ENCODE results near the gene GGTLC2.

The GGTLC2 gene

DNA sequence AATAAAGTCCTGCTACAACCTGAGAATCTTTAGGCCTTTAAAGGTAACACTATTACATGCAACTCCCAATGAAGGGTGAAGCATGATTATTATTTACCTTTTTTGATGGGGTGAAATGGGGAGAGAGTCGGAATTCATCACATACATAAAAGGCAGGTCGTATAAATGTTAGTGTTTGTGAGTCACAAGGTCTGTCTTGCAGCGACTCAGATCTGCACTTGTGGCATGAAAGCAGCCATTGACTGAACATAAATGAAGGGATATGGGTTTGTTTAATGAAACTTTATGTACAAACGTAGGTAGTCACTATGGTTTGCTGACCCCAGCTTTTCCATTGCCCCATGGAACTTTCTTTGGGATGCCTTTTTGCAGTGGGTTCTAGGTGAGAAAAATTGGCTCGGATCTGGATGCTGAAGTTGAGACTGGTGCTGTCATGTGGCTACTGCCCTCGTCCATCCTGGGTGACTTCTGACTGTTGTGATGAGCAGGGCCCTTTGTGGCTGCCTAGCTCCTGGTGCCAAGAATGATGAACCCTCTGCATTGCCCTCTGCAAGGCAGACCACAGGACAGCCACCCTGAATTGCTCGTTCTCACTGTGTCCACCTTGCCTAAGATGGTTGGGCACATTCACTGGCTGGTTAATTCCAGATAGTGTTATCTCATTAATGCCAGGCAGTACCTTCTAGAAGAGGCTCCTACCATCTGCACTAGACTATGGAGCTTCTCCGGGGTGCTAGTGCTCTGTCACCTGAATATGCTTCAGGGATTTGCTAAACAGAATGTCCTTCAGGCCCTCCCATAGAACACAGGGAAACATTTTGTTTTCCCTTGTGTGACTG is 11.3 kb downstream of the GGTLC2 start:
- no peaks in the 10 kb centered on the region for H3K9me2 ChIP-seq (ENCODE audit: low read depth, low read length)
- peak overlapping the region; percentile 2; the same call in 1 of the 2 replicates for H3K4me2 ChIP-seq (ENCODE audit: low read length)
- peaks cover 8% of the 10 kb centered on the region; the same call in 1 of the 2 replicates for H3K79me2 ChIP-seq (ENCODE audit: insufficient read depth, low read length)
- no peak overlapping the region for H2AFZ ChIP-seq (ENCODE audit: low read length)
- H3K4me3 ChIP-seq (ENCODE audit: low read depth, low read length, poor library complexity, severe bottlenecking): no peak overlapping the region
- no peaks in the 10 kb centered on the region for H3K36me3 ChIP-seq (ENCODE audit: insufficient read depth, low read length)
- H3K4me1 ChIP-seq (ENCODE audit: insufficient read depth, low read length, severe bottlenecking): peaks cover 62% of the 10 kb centered on the region
- H3K27ac ChIP-seq (ENCODE audit: low read depth, low read length, poor library complexity, severe bottlenecking): peak overlapping the region; percentile 93
- no peaks in the 10 kb centered on the region for H3K9me3 ChIP-seq (ENCODE audit: low read length)
- peak overlapping the region; percentile 33; the same call in 1 of the 2 replicates for H3K9ac ChIP-seq (ENCODE audit: low read length)
- no peaks in the 10 kb centered on the region for H4K20me1 ChIP-seq (ENCODE audit: insufficient read depth, low read length)
- no peaks in the 10 kb centered on the region for H3K27me3 ChIP-seq (ENCODE audit: insufficient read depth, low read length)
- no peaks in the 10 kb centered on the region for H3F3A ChIP-seq (ENCODE audit: insufficient read depth, low read length)
- no peak for TF ChIP-seq EZH2 (IDR thresholded peaks at IDR 0.05; ENCODE audit: borderline replicate concordance, low read length)
- TF ChIP-seq, protein P1, sequence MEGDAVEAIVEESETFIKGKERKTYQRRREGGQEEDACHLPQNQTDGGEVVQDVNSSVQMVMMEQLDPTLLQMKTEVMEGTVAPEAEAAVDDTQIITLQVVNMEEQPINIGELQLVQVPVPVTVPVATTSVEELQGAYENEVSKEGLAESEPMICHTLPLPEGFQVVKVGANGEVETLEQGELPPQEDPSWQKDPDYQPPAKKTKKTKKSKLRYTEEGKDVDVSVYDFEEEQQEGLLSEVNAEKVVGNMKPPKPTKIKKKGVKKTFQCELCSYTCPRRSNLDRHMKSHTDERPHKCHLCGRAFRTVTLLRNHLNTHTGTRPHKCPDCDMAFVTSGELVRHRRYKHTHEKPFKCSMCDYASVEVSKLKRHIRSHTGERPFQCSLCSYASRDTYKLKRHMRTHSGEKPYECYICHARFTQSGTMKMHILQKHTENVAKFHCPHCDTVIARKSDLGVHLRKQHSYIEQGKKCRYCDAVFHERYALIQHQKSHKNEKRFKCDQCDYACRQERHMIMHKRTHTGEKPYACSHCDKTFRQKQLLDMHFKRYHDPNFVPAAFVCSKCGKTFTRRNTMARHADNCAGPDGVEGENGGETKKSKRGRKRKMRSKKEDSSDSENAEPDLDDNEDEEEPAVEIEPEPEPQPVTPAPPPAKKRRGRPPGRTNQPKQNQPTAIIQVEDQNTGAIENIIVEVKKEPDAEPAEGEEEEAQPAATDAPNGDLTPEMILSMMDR (IDR thresholded peaks at IDR 0.05; ENCODE audit: low read length): no peak

- H3K36me3 ChIP-seq (ENCODE audit: insufficient read depth, low read length): no peaks in the 10 kb centered on the region
- H3K4me3 ChIP-seq (ENCODE audit: low read depth, low read length, poor library complexity, severe bottlenecking): peak overlapping the region; percentile 53
- no peaks in the 10 kb centered on the region for H3F3A ChIP-seq (ENCODE audit: insufficient read depth, low read length)
- H3K9me3 ChIP-seq (ENCODE audit: low read length): no peaks in the 10 kb centered on the region
- TF ChIP-seq, protein P1 (IDR thresholded peaks at IDR 0.05; ENCODE audit: low read length): no peak
- H4K20me1 ChIP-seq (ENCODE audit: insufficient read depth, low read length): no peaks in the 10 kb centered on the region
- peaks cover 78% of the 10 kb centered on the region for H3K4me1 ChIP-seq (ENCODE audit: insufficient read depth, low read length, severe bottlenecking)
- H3K9me2 ChIP-seq (ENCODE audit: low read depth, low read length): no peaks in the 10 kb centered on the region
- no peak overlapping the region for H2AFZ ChIP-seq (ENCODE audit: low read length)
- H3K27ac ChIP-seq (ENCODE audit: low read depth, low read length, poor library complexity, severe bottlenecking): peak overlapping the region; percentile 93
- peak overlapping the region; percentile 66 for H3K4me2 ChIP-seq (ENCODE audit: low read length)
- peak overlapping the region; percentile 54; the same call in 1 of the 2 replicates for H3K9ac ChIP-seq (ENCODE audit: low read length)
- peaks cover 8% of the 10 kb centered on the region; the same call in 1 of the 2 replicates for H3K79me2 ChIP-seq (ENCODE audit: insufficient read depth, low read length)
- no peaks in the 10 kb centered on the region for H3K27me3 ChIP-seq (ENCODE audit: insufficient read depth, low read length)
Measured at GRCh38 chr22:22657712-22658111, 13.3 kb downstream of the GGTLC2 start.

DNA sequence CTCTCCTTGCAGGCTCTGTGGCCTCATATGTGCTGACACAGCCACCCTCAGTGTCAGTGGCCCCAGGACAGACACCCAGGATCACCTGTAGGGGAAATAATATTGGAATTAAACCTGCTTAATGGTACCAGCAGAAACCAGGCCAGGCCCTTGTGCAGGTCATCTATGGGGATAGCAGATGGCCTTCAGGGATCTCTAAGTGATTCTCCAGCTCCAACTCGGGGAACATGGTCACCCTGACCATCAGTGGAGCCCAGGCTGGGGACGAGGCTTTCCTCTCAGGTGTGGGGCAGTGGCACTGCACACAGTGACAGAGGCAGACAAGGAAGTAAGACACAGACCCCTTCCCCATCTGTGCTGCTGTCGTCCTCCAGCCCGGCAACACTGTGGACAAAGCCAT is 16.9 kb downstream of the GGTLC2 start:
- peaks cover 8% of the 10 kb centered on the region; the same call in 1 of the 2 replicates for H3K79me2 ChIP-seq (ENCODE audit: insufficient read depth, low read length)
- no peaks in the 10 kb centered on the region for H3K36me3 ChIP-seq (ENCODE audit: insufficient read depth, low read length)
- peak overlapping the region; percentile 53 for H3K4me3 ChIP-seq (ENCODE audit: low read depth, low read length, poor library complexity, severe bottlenecking)
- H3K4me2 ChIP-seq (ENCODE audit: low read length): peak overlapping the region; percentile 66
- H3K9ac ChIP-seq (ENCODE audit: low read length): peak overlapping the region; percentile 71
- no peaks in the 10 kb centered on the region for H3K27me3 ChIP-seq (ENCODE audit: insufficient read depth, low read length)
- H3K9me3 ChIP-seq (ENCODE audit: low read length): no peaks in the 10 kb centered on the region
- peaks cover 92% of the 10 kb centered on the region for H3K4me1 ChIP-seq (ENCODE audit: insufficient read depth, low read length, severe bottlenecking)
- H4K20me1 ChIP-seq (ENCODE audit: insufficient read depth, low read length): no peaks in the 10 kb centered on the region
- H3F3A ChIP-seq (ENCODE audit: insufficient read depth, low read length): no peaks in the 10 kb centered on the region
- no peaks in the 10 kb centered on the region for H3K9me2 ChIP-seq (ENCODE audit: low read depth, low read length)
- TF ChIP-seq EZH2 (IDR thresholded peaks at IDR 0.05; ENCODE audit: borderline replicate concordance, low read length): no peak
- TF ChIP-seq, protein P1 (IDR thresholded peaks at IDR 0.05; ENCODE audit: low read length): no peak
- peak overlapping the region; percentile 93 for H3K27ac ChIP-seq (ENCODE audit: low read depth, low read length, poor library complexity, severe bottlenecking)
- H2AFZ ChIP-seq (ENCODE audit: low read length): no peak overlapping the region
